H1 (cell line): ENCODE results near the gene ITGB5. TPM values are rescaled to one million over a fixed set of nuclear protein-coding genes. Genes with fewer than 3 reads are reported as not detected.
A peak's percentile ranks its signal among the peaks of the same experiment; 100 is the strongest.

Experiments
- CBX5 ChIP-seq: fragments of 300-800, 300-1000 bp; sonication (generic); IDR thresholded peaks from 2 replicates; pipeline ENCODE4 v1.7.1; 2016; ENCODE audit warnings: antibody characterized with exemption, low read length, low read depth
- CTBP2 ChIP-seq: IDR thresholded peaks from 2 replicates; pipeline ENCODE4 v1.7.0; 2011; ENCODE audit warnings: borderline replicate concordance, mild to moderate bottlenecking, moderate library complexity, mixed read lengths, low read length; ENCODE audit not compliant: insufficient read depth, insufficient read length
- EP300 ChIP-seq, 2 experiments: IDR thresholded peaks; 1 replicate in 1 of 2; 2 replicates in 1 of 2; pipeline ENCODE4 v1.6.1; 2011 to 2012; ENCODE audit warnings: low read depth in 2 of 2, low read length in 2 of 2, mild to moderate bottlenecking in 2 of 2, borderline replicate concordance in 1 of 2, inconsistent platforms in 1 of 2, moderate library complexity in 1 of 2
- FOSL1 ChIP-seq: IDR thresholded peaks from 2 replicates; pipeline ENCODE4 v1.6.1; 2011; ENCODE audit warnings: mild to moderate bottlenecking, low read depth, low read length, moderate library complexity; ENCODE audit not compliant: insufficient read depth
- HDAC2 ChIP-seq, 2 experiments: fragments of 300-600 bp in 1 of 2; sonication (generic) in 1 of 2; IDR thresholded peaks; 2 replicates each; pipeline ENCODE4 v1.6.1; 2011 to 2012; ENCODE audit warnings: low read depth in 2 of 2, low read length in 2 of 2, mild to moderate bottlenecking in 2 of 2, moderate library complexity in 2 of 2, borderline replicate concordance in 1 of 2, inconsistent platforms in 1 of 2
- MAFK ChIP-seq: IDR thresholded peaks from 2 replicates; pipeline ENCODE4 v1.6.1; 2012; ENCODE audit warnings: low read depth, mild to moderate bottlenecking, improper control_type of control experiment, low read length
- POLR2A ChIP-seq, 2 experiments: IDR thresholded peaks; 1 replicate in 1 of 2; 2 replicates in 1 of 2; pipeline ENCODE4 v1.6.1; 2011; ENCODE audit warnings: low read depth in 2 of 2, low read length in 2 of 2, mild to moderate bottlenecking in 2 of 2; ENCODE audit errors: control extremely low read depth in 1 of 2
- USF2 ChIP-seq: IDR thresholded peaks from 2 replicates; pipeline ENCODE4 v1.6.1; 2011; ENCODE audit warnings: low read length, improper control_type of control experiment
- ZNF274 ChIP-seq: IDR thresholded peaks from 2 replicates; pipeline ENCODE4 v1.7.0; 2012; ENCODE audit warnings: low read length, borderline replicate concordance; ENCODE audit errors: extremely low read depth
- polyA plus RNA-seq, 7 experiments: library from polyadenylated mRNA; depleted of rRNA in 3 of 7; stranded (reverse) in 5 of 7; unstranded in 2 of 7; fragments of >200 nt in 5 of 7; fragments of 200-250 nt in 2 of 7; gene quantifications; 1 replicate in 5 of 7; 2 replicates in 1 of 7; 4 replicates in 1 of 7; pipeline versions ENCODE4 v1.2.1 to v1.2.3, GENCODE V29; 2011 to 2013; ENCODE audit warnings: missing spikeins in 2 of 7, mixed read lengths in 2 of 7
- total RNA-seq: library from RNA; stranded (reverse); fragmentation: NEBNext Ultra II Directional; extraction: Animal tissue kit (Norgen Biotek cat#: 25700); gene quantifications from 2 replicates; pipeline ENCODE4 v1.2.1, GENCODE V29; 2021

ITGB5 gene
- total and polyA plus RNA-seq, 2 of the 8 experiments (the other 6 are each of a cell fraction or from before 2014, with no cell fraction given) = 101 to 268 TPM

- TF ChIP-seq FOSL1 (no peak), HDAC2 (IDR thresholded peaks at IDR 0.05; ENCODE audit: borderline replicate concordance in 1 of 2, low read depth in 2 of 2, low read length in 2 of 2) (no peak), MAFK (no peak), ZNF274 (no peak), CBX5 (no peak), USF2 (no peak), EP300 (IDR thresholded peaks at IDR 0.05; ENCODE audit: borderline replicate concordance in 1 of 2, low read depth in 2 of 2, low read length in 2 of 2) (no peak), CTBP2 (no peak), POLR2A (IDR thresholded peaks at IDR 0.05; ENCODE audit: control extremely low read depth in 1 of 2, low read depth in 2 of 2, low read length in 2 of 2) (peak in 1 of 2 experiments; percentile 53; a peak in 1 of 3 replicates)
These were observed 1.6 kb upstream of the ITGB5 start (continued) for GRCh38 chr3:124888482-124889441.
